Measurements from ENCODE around the gene TNNI2. TPM values are rescaled to one million over a fixed set of nuclear protein-coding genes. Genes with fewer than 3 reads are reported as not detected.

TNNI2 gene
- total and polyA plus RNA-seq, 2 donors (not counting 1 experiment from before 2014, with no cell fraction given): 2.9 to 12.9 TPM

GRCh38 chr11:1834779-1835670 lies 3.8 kb upstream of the TNNI2 start, which contains the start of gene SYT8:
Gene SYT8, plus strand, starts transcription at chr11:1834990. Its CDS starts 116 bp downstream, at chr11:1835106.
- Histone ChIP-seq H3K4me2 (replicated peaks; ENCODE audit: low read depth, low read length, poor library complexity, severe bottlenecking) (no peak within 1 kb of the TSS), H3K9ac (ENCODE audit: low read length) (no peak within 1 kb of the TSS), H3K4me3 (ENCODE audit: control extremely low read depth in 1 of 5, extremely low read depth in 1 of 5, insufficient read depth in 1 of 5, low read depth in 2 of 5, low read length in 4 of 5) (no peak within 1 kb of the TSS), H4K20me1 (ENCODE audit: control insufficient read depth, insufficient read depth, low read length, poor library complexity, severe bottlenecking) (no peaks in the 10 kb centered on the region), H3K4me1 (ENCODE audit: control insufficient read depth in 2 of 2, insufficient read depth in 2 of 2, low read length in 2 of 2) (peaks cover 29 to 36% of the 10 kb centered on the region in 2 donors), H3K36me3 (replicated peaks in 1 of 2; ENCODE audit: control extremely low read depth in 1 of 2, control insufficient read depth in 1 of 2, extremely low read depth in 1 of 2, insufficient read depth in 2 of 2, low read length in 1 of 2) (no peaks in the 10 kb centered on the region), H3K79me2 (ENCODE audit: control insufficient read depth, insufficient read depth, low read length) (peaks cover 21% of the 10 kb centered on the region), H3K9me3 (ENCODE audit: control extremely low read depth in 1 of 3, control insufficient read depth in 2 of 3, insufficient read depth in 1 of 3, low read length in 2 of 3) (no peaks in the 10 kb centered on the region), H2AFZ (ENCODE audit: insufficient read depth, low read depth, low read length, poor library complexity, severe bottlenecking) (no peak within 1 kb of the TSS), H3K27ac (ENCODE audit: low read length in 2 of 2) (no peak within 1 kb of the TSS), H3K27me3 (replicated peaks in 1 of 4; ENCODE audit: control extremely low read depth in 1 of 4, control insufficient read depth in 3 of 4, insufficient read depth in 4 of 4, low read length in 3 of 4) (peaks cover 0 to 28% (median 5%) of the 10 kb centered on the region in 4 experiments)
- Mint-ChIP-seq H3K27ac (peak within 1 kb of the TSS; percentile 37), H3K9me3 (ENCODE audit: insufficient read depth) (no peaks in the 10 kb centered on the region), H3K27me3 (peaks cover 4% of the 10 kb centered on the region), H3K4me1 (peaks cover 16% of the 10 kb centered on the region), H3K4me3 (no peak within 1 kb of the TSS)
- ChIA-PET CTCF (interaction anchor here (0.6 to 10.0 kb wide), 9 partner anchors 13 to 317 kb away, joined by 3 to 394 read pairs (median 15); partner anchors contain the start of gene MRPL23), POLR2A (no interaction called here)
- 89% methylated on average over 21 of the region's 26 CpGs for WGBS (ENCODE audit: insufficient coverage)
- ATAC-seq (ENCODE audit: low read depth) (no peak), DNase-seq (peak; percentile 8)
- intact Hi-C loops (cut with micrococcal nuclease): no loop called here
- TF ChIP-seq CTCF (IDR thresholded peaks at IDR 0.05) (no peak), EZH2 (IDR thresholded peaks at IDR 0.05; ENCODE audit: borderline replicate concordance, insufficient read depth, low read depth, low read length, poor library complexity, severe bottlenecking) (no peak)

DNA sequence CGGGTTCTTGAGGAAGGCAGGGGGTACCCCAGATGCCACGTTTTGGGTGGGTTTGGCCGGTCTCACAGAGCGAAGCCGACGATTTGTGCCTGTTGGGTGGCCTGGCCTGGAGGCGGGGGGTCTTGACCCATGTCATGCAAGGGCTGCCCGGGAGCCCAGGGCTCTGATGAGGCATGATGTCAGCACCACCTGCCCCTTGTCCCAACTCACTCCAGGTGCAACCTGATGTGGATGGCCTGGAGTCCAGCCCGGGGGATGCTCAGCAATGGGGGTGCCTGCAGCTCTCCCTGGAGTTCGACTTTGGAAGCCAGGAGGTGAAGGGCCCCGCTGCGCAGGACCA lies 3.1 kb upstream of the TNNI2 start:
- no peak overlapping the region for H3K4me2 ChIP-seq (replicated peaks; ENCODE audit: low read depth, low read length, poor library complexity, severe bottlenecking)
- no peak overlapping the region for H3K4me3 ChIP-seq (ENCODE audit: control extremely low read depth in 1 of 5, extremely low read depth in 1 of 5, insufficient read depth in 1 of 5, low read depth in 2 of 5, low read length in 4 of 5)
- H3K79me2 ChIP-seq (ENCODE audit: control insufficient read depth, insufficient read depth, low read length): peaks cover 26% of the 10 kb centered on the region
- peaks cover 0 to 24% (median 5%) of the 10 kb centered on the region in 4 experiments for H3K27me3 ChIP-seq (replicated peaks in 1 of 4; ENCODE audit: control extremely low read depth in 1 of 4, control insufficient read depth in 3 of 4, insufficient read depth in 4 of 4, low read length in 3 of 4)
- peak; percentile 21 for DNase-seq
- intact Hi-C loops (cut with micrococcal nuclease): no loop called here
- H2AFZ ChIP-seq (ENCODE audit: insufficient read depth, low read depth, low read length, poor library complexity, severe bottlenecking): no peak overlapping the region
- H3K4me1 ChIP-seq (ENCODE audit: control insufficient read depth in 2 of 2, insufficient read depth in 2 of 2, low read length in 2 of 2): peaks cover 35 to 42% of the 10 kb centered on the region in 2 donors
- ATAC-seq (ENCODE audit: low read depth): no peak
- no peaks in the 10 kb centered on the region for H3K9me3 Mint-ChIP-seq (ENCODE audit: insufficient read depth)
- H3K36me3 ChIP-seq (replicated peaks in 1 of 2; ENCODE audit: control extremely low read depth in 1 of 2, control insufficient read depth in 1 of 2, extremely low read depth in 1 of 2, insufficient read depth in 2 of 2, low read length in 1 of 2): no peaks in the 10 kb centered on the region
- TF ChIP-seq CTCF (IDR thresholded peaks at IDR 0.05) (no peak), EZH2 (IDR thresholded peaks at IDR 0.05; ENCODE audit: borderline replicate concordance, insufficient read depth, low read depth, low read length, poor library complexity, severe bottlenecking) (no peak)
- H4K20me1 ChIP-seq (ENCODE audit: control insufficient read depth, insufficient read depth, low read length, poor library complexity, severe bottlenecking): no peaks in the 10 kb centered on the region
- 83% methylated on average over 12 of the region's 12 CpGs for WGBS (ENCODE audit: insufficient coverage)
- peaks cover 21% of the 10 kb centered on the region for H3K4me1 Mint-ChIP-seq
- H3K9ac ChIP-seq (ENCODE audit: low read length): no peak overlapping the region
- CTCF ChIA-PET: interaction anchor here (1.3 to 10.0 kb wide), 8 partner anchors 12 to 316 kb away, joined by 4 to 394 read pairs (median 6); partner anchors contain the start of gene PRR33
- no peaks in the 10 kb centered on the region for H3K9me3 ChIP-seq (ENCODE audit: control extremely low read depth in 1 of 3, control insufficient read depth in 2 of 3, insufficient read depth in 1 of 3, low read length in 2 of 3)
- POLR2A ChIA-PET: no interaction called here
- no peak overlapping the region for H3K4me3 Mint-ChIP-seq
- no peak overlapping the region for H3K27ac ChIP-seq (ENCODE audit: low read length in 2 of 2)
- peaks cover 4% of the 10 kb centered on the region for H3K27me3 Mint-ChIP-seq
- no peak overlapping the region for H3K27ac Mint-ChIP-seq
